Measurements from ENCODE around the gene ACSL1. TPM values are rescaled to one million over a fixed set of nuclear protein-coding genes. Genes with fewer than 3 reads are reported as not detected.

The ACSL1 gene
- total RNA-seq, 2 experiments from 2014 or later, result 24.3 to 32.9 TPM

GRCh38 chr4:184731056-184731455 is 94.7 kb downstream of the ACSL1 start:
- H3K36me3 ChIP-seq (ENCODE audit: insufficient read depth, low read length), result peaks cover 63% of the 10 kb centered on the region
- DNase-seq (ENCODE audit: low spot score), result peak; percentile 27
- H4K20me1 ChIP-seq (ENCODE audit: insufficient read depth, low read length), result peaks cover 27% of the 10 kb centered on the region
- H3K9me3 ChIP-seq (ENCODE audit: low read length), result no peaks in the 10 kb centered on the region
- intact Hi-C loops (cut with micrococcal nuclease; ENCODE audit: unreplicated experiment), result loop anchor here (5.0 to 10.0 kb wide), 5 partner anchors 194 to 1464 kb away; partner anchors contain the start of genes CYP4V2 and IRF2
- no peak overlapping the region for H2AFZ ChIP-seq (ENCODE audit: low read length)
- H3K9me2 ChIP-seq (ENCODE audit: insufficient read depth, low read length), result no peaks in the 10 kb centered on the region
- H3K4me1 ChIP-seq (ENCODE audit: insufficient read depth, low read length, poor library complexity, severe bottlenecking), result peaks cover 43% of the 10 kb centered on the region
- peak overlapping the region; percentile 78 for H3K4me2 ChIP-seq (ENCODE audit: low read length)
- H3K79me2 ChIP-seq (ENCODE audit: insufficient read depth, low read depth, low read length), result peaks cover 74% of the 10 kb centered on the region
- POLR2A ChIA-PET, result interaction anchor here (0.7 to 1.2 kb wide), 7 partner anchors 7 to 92 kb away, joined by 3 to 6 read pairs (median 3); partner anchors contain the start of genes CASP3 and PRIMPOL
- no TSS peak for BruUV-seq (replicated peaks)
- H3K4me3 ChIP-seq (ENCODE audit: low read depth, low read length, poor library complexity, severe bottlenecking), result peak overlapping the region; percentile 94
- TF ChIP-seq CTCF (conservative IDR thresholded peaks at IDR 0.05; ENCODE audit: low read length), result no peak
- no peak for TF ChIP-seq EZH2phosphoT487 (IDR thresholded peaks at IDR 0.05; ENCODE audit: borderline replicate concordance, low read depth, low read length)
- H3K27ac ChIP-seq (ENCODE audit: low read depth, low read length, poor library complexity, severe bottlenecking), result peak overlapping the region; percentile 13
- CTCF ChIA-PET (ENCODE audit: unreplicated experiment), result interaction anchor here (1.4 kb wide), 1 partner anchor 10 kb away, joined by 3 read pairs; no protein-coding TSS in a partner anchor

DNA sequence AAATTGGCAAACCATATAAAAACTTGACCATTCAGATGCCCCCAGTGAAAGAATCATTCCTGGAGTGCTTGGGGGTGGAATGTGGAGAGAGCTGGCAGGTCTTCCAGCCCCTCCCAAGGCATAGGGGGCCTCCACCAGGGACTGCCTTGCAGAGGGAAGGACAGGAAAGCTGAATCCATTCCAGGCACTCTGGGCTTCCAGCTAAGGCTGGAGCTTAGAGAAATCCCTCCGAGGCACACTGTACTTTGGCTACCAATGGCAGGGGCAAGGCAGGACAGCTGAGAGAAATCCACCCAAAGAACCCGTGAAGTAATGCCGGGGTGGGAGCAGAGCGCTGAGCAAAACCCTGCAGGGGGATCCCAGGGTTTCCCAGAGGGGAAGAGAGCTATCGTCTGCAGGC is 95.8 kb downstream of the ACSL1 start:
- ChIA-PET POLR2A (interaction anchor here (0.9 to 1.2 kb wide), 3 partner anchors 12 to 81 kb away, joined by 3 to 4 read pairs (median 3); partner anchors contain the start of genes CASP3 and PRIMPOL), CTCF (ENCODE audit: unreplicated experiment) (no interaction called here)
- Histone ChIP-seq H3K36me3 (ENCODE audit: insufficient read depth, low read length) (peaks cover 75% of the 10 kb centered on the region), H3K4me1 (ENCODE audit: insufficient read depth, low read length, poor library complexity, severe bottlenecking) (peaks cover 43% of the 10 kb centered on the region), H3K9me3 (ENCODE audit: low read length) (no peaks in the 10 kb centered on the region), H3K4me2 (ENCODE audit: low read length) (no peak overlapping the region; the same call in 1 of the 2 replicates), H3K9me2 (ENCODE audit: insufficient read depth, low read length) (no peaks in the 10 kb centered on the region), H3K27ac (ENCODE audit: low read depth, low read length, poor library complexity, severe bottlenecking) (no peak overlapping the region), H3K4me3 (ENCODE audit: low read depth, low read length, poor library complexity, severe bottlenecking) (no peak overlapping the region), H3K79me2 (ENCODE audit: insufficient read depth, low read depth, low read length) (peaks cover 79% of the 10 kb centered on the region), H2AFZ (ENCODE audit: low read length) (no peak overlapping the region), H4K20me1 (ENCODE audit: insufficient read depth, low read length) (peaks cover 27% of the 10 kb centered on the region)
- intact Hi-C loops (cut with micrococcal nuclease; ENCODE audit: unreplicated experiment), result loop anchor here (5.0 to 10.0 kb wide), 5 partner anchors 193 to 1465 kb away; partner anchors contain the start of genes CYP4V2 and IRF2
- no peak for DNase-seq (ENCODE audit: low spot score)
- no peak for TF ChIP-seq EZH2phosphoT487 (IDR thresholded peaks at IDR 0.05; ENCODE audit: borderline replicate concordance, low read depth, low read length)
- TF ChIP-seq CTCF (conservative IDR thresholded peaks at IDR 0.05; ENCODE audit: low read length), result no peak
- BruUV-seq (replicated peaks), result no TSS peak

DNA sequence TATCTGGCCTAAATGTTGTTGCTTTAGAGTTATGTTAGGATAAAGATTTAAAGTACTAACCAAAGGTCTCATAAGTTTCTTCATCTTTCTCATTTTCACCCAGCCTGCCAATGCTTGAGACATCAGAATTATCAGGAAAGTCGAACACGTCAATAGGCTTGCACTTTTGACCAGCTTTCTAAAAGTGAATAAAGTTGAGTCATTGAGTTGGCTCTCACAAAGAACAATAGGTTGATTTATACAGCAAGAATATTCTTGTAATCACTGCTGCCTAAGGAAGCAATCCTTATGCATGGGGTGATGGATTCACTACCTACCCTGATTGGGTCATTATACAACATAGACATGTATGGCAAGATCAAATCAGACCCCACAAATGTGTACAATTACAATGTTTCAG is 96.9 kb downstream of the ACSL1 start:
- Histone ChIP-seq H3K36me3 (ENCODE audit: insufficient read depth, low read length) (peaks cover 84% of the 10 kb centered on the region), H4K20me1 (ENCODE audit: insufficient read depth, low read length) (peaks cover 27% of the 10 kb centered on the region), H3K9me3 (ENCODE audit: low read length) (no peaks in the 10 kb centered on the region), H2AFZ (ENCODE audit: low read length) (no peak overlapping the region), H3K4me3 (ENCODE audit: low read depth, low read length, poor library complexity, severe bottlenecking) (no peak overlapping the region), H3K27ac (ENCODE audit: low read depth, low read length, poor library complexity, severe bottlenecking) (no peak overlapping the region), H3K79me2 (ENCODE audit: insufficient read depth, low read depth, low read length) (peaks cover 79% of the 10 kb centered on the region), H3K4me2 (ENCODE audit: low read length) (no peak overlapping the region), H3K4me1 (ENCODE audit: insufficient read depth, low read length, poor library complexity, severe bottlenecking) (peaks cover 36% of the 10 kb centered on the region), H3K9me2 (ENCODE audit: insufficient read depth, low read length) (no peaks in the 10 kb centered on the region)
- ChIA-PET CTCF (ENCODE audit: unreplicated experiment) (no interaction called here), POLR2A (no interaction called here)
- no TSS peak for BruUV-seq (replicated peaks)
- intact Hi-C loops (cut with micrococcal nuclease; ENCODE audit: unreplicated experiment), result no loop called here
- DNase-seq (ENCODE audit: low spot score), result no peak
- TF ChIP-seq EZH2phosphoT487 (IDR thresholded peaks at IDR 0.05; ENCODE audit: borderline replicate concordance, low read depth, low read length), result no peak
- TF ChIP-seq CTCF (conservative IDR thresholded peaks at IDR 0.05; ENCODE audit: low read length), result no peak

All from OCI-LY7 (cell line).